ENCODE measurements around the gene ANP32E. TPM values are rescaled to one million over a fixed set of nuclear protein-coding genes. Genes with fewer than 3 reads are reported as not detected.

ANP32E gene
- total and polyA plus RNA-seq, 12 donors, result 17.3 to 58.2 (median 40.6) TPM

- Histone ChIP-seq H3K9me3 (no peaks in the 10 kb centered on the region), H3K36me3 (peaks cover 0 to 95% (median 36%) of the 10 kb centered on the region in 9 donors), H3K4me3 (no peak overlapping the region), H3K4me1 (peaks cover 0 to 7% (median 0%) of the 10 kb centered on the region in 9 donors), H3K27ac (no peak overlapping the region), H3K27me3 (no peaks in the 10 kb centered on the region)
- no peak for TF ChIP-seq CTCF (IDR thresholded peaks at IDR 0.05)
- ATAC-seq (no peak), DNase-seq (no peak)
- intact Hi-C loops (cut with DNase I), result no loop called here
Observed at GRCh38 chr1:150227228-150227627, 8.7 kb downstream of the ANP32E start.

GRCh38 chr1:150226486-150226885, 9.4 kb downstream of the ANP32E start:
- Histone ChIP-seq H3K36me3 (peaks cover 0 to 100% (median 36%) of the 10 kb centered on the region in 9 donors), H3K27me3 (no peaks in the 10 kb centered on the region), H3K4me1 (peaks cover 0 to 7% (median 0%) of the 10 kb centered on the region in 9 donors), H3K9me3 (no peaks in the 10 kb centered on the region), H3K4me3 (no peak overlapping the region), H3K27ac (no peak overlapping the region)
- ATAC-seq (no peak), DNase-seq (no peak)
- WGBS, 2 donors, result 83 to 93% methylated on average over 2 of the region's 2 CpGs
- TF ChIP-seq CTCF (IDR thresholded peaks at IDR 0.05), result no peak
- intact Hi-C loops (cut with DNase I), result no loop called here

- Histone ChIP-seq H3K36me3 (peaks cover 0 to 96% (median 39%) of the 10 kb centered on the region in 9 donors), H3K27ac (no peak overlapping the region), H3K4me3 (no peak overlapping the region), H3K27me3 (no peaks in the 10 kb centered on the region), H3K4me1 (peaks cover 0 to 7% (median 0%) of the 10 kb centered on the region in 9 donors), H3K9me3 (no peaks in the 10 kb centered on the region)
- DNase-seq, result no peak
- intact Hi-C loops (cut with DNase I), result no loop called here
- no peak for ATAC-seq
- no peak for TF ChIP-seq CTCF (IDR thresholded peaks at IDR 0.05)
- WGBS, 2 donors, result 100% methylated on average over 1 of the region's 1 CpG
Observed at GRCh38 chr1:150225546-150225945, 10.4 kb downstream of the ANP32E start.

- no peaks in the 10 kb centered on the region for H3K27me3 ChIP-seq
- no peak overlapping the region for H3K4me3 ChIP-seq
- 95 to 96% methylated on average over 1 of the region's 1 CpG for WGBS, 2 donors
- ATAC-seq (no peak), DNase-seq (no peak)
- H3K9me3 ChIP-seq, result no peaks in the 10 kb centered on the region
- no peak for TF ChIP-seq CTCF (IDR thresholded peaks at IDR 0.05)
- peaks cover 0 to 7% (median 0%) of the 10 kb centered on the region in 9 donors for H3K4me1 ChIP-seq
- H3K27ac ChIP-seq, result no peak overlapping the region
- intact Hi-C loops (cut with DNase I), result no loop called here
- peaks cover 0 to 96% (median 39%) of the 10 kb centered on the region in 9 donors for H3K36me3 ChIP-seq
Observed at GRCh38 chr1:150224983-150225382, 10.9 kb downstream of the ANP32E start.

All from heart right ventricle (tissue), 16 donors.